DMS53 treated with DMSO at 0.1 percent for 48 hours (cell line): Measurements from ENCODE around the gene GAREM1.

Source experiments
- DNase-seq: peaks from one replicate; lab custom pipeline; 2025; ENCODE audit not compliant: unreplicated experiment; lab: John Stamatoyannopoulos, UW

The GAREM1 gene

DNA sequence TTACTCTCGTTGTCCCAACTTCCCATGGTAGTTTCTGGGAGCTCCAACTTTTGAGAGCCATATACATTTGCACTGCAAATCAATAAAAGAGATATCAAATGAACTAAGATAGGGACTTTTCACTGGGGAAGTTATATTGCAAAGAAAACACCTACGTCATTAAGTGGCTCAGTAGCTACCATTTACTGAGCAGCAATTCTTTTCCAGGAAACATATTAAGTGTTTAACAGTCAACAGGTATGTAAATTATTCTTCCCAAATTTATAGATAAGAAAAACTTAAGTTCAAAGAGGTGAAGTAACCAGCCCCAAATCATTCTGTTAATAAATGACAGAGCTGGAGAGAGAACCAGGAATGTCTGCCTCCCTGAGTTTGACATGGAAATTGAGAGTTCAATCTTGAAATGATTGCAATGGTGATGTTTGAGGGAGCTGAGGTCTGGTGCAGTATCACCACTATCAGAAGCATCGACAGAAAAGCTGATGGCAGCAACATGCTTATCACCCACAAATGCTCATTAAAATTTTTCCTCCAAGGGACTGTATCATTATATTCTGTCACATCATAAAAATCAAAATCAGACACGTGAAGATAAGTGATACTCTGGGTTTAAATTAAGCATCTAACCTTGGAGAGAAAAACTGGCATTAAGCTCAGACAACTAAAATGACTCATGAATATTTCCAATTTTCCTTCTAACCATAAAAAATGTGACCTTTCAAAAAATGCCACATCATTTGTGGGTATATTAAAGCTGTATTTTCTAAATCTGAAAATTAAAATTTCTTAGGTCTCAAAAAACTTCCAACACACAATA lies 43.4 kb downstream of the GAREM1 start:
- no peak for DNase-seq

DNA sequence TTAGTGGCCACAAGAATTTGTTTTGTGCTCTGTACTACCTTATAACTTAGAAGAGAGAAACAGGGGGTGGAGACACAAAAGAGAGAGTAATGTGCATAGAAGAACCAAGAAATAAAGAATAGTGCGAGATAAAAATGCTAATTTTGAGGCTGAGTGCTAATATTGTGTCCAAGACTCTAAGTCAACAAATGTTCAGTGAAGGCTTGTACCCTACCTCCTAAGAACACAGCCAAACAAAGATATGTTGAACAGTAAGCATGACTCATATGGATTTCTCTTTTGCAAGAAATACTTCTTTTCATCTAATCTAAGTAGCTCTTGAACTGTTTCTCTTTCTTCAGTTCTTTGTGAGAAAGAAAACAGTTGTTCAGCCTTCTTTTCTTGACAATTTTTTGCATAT lies 45.2 kb downstream of the GAREM1 start:
- DNase-seq: peak; percentile 5

DNA sequence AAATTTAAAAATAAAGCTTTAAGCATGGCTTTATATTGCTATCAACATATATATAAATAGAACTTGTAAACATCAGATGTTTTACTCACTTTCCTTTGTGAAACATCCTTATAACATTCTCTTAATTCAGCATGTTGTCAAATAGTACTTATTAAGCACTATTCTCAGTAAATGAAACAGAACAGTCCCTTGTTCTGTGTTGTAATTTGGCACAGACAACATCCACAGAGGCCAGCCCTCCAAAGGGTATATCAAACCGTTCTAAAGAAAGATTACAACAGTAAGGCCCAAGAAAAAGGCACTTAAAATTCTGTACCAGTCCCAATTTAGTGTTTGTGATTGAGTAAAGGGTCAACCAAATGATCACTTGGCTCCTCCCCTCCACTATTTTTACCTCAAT lies 46.0 kb downstream of the GAREM1 start:
- no peak for DNase-seq

DNA sequence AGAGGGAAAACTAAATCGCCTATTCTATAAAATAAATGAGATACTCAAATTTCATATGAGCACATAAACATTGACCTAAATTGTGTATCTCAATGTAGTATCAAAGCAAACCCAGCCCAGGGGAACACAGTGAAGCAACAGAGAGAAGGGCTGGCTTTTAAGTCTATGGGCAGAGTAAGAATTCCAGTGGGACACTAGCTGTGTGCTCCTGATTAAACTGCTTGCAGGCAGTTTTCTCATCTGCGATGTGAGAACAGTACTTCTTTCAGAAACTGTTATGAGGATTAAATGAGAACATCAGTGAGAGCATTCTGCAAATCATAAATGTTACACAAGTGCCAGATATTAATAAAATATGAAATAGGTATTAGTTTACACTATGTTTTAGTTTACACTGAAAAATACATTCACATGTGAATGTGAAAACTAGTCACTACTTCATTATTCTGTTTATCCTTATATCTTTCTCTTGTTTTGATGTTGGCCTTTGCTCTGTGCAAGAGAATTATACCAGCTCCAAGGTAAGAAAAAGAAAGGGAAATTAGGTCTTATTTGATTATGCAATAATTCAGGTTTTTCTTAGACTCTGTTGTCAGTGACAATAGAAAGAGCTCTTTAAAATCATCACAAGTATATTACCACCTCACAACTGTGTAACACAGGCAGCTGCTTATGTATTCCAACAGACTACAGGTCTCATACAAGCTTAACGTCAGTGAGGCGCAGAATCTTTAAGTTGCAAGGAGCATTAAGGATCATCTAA lies 47.5 kb downstream of the GAREM1 start:
- no peak for DNase-seq

DNA sequence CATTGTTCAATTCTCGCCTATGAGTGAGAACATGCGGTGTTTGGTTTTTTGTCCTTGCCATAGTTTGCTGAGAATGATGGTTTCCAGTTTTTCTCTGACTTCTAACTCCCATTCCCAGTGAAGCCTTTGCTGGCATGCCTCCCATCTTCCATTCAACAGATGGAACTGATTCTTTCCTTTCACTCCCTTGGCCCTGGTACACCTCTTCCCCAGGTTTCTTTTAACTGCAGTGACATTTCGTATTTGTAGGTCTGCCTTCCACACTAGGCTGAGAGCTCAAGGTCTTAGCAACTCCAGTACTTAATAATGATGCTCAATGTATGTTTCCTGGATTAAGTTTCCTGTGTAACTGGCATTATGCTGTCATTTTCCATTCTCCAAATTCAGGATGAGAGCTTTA lies 48.5 kb downstream of the GAREM1 start:
- no peak for DNase-seq

DNA sequence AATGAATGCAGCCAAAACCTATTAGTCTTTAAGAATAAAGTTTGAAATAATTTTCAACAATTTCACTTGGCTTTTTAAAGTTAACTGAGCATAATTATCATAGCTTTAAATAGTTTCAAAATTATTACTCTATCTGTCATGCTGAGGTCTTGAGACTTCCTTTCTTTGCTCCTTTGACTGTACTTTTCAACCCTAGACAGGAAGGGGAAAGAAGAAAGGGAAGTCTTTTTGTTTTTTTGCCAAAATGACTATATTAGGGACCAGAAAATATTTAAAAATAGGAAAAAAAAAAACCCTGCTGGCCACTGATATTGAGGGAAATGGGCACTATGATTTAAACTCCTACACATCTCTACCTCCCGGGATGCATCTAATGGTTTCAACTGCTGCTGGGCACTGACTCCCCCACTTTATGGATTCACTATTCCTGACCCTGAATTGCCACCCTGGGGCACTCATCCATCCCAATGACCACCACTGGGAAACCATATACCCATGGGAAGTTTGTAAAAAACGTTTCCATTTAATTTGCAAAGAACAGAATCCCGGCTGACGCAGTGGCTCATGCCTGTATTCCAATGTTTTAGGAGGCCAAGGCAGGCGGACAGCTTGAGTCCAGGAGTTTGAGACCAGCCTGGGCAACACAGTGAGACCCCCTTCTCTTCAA lies 50.5 kb downstream of the GAREM1 start:
- DNase-seq: no peak

DNA sequence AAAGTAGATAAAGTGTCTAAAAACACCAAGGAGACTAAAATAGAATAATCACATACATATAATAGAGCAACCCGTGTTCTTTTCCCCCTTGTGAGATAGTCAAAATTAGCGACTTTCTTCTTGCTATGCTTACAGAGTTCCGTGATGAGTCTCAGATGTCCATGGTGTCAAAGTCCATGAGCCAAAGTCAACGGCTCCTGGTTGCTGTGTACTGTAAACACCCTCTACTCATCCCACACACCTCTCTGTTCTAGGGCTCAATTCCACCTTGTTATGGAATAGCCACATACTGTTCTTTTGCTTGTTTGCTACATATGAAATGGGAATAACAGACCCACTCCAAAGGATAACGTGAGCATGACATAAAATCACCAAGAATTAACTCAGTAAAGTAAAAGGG lies 52.5 kb downstream of the GAREM1 start:
- no peak for DNase-seq

DNA sequence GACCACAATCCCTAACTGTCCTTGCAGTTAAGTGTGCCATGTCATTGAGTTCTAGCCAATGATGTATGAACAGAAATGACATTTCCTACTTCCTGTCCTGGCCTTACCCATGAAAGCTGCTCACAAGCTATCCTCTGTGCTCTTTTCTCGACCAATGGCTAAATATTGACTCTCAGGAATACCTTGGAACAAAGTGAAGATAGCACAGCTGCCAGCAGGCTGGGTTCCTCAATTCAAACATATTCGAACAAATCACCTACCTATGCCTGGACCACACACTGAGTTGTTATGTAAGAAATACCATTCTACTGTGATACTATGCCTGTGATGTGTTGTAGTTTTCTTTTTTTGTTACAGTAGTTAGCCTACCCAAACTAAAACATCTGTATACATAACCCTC lies 65.1 kb downstream of the GAREM1 start:
- no peak for DNase-seq

DNA sequence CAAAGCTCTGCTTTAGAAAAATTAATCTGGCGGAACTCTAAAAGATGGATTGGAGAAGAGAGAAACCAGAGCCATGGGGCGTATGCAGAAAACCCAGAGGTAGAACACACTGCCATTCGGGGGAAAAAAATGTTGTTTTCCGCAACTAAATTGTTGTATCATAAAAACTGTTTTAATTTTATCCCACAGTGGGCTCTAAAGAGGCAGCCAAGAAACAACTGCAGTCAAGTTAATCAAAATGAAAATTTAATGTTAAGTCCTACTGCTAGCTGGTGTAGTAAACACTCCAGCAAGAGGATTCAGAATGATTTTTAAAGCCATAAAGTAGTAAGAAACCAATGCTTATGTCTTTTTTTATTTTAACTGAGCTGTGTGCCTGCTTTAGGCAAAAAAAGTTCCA lies 69.1 kb downstream of the GAREM1 start:
- no peak for DNase-seq

DNA sequence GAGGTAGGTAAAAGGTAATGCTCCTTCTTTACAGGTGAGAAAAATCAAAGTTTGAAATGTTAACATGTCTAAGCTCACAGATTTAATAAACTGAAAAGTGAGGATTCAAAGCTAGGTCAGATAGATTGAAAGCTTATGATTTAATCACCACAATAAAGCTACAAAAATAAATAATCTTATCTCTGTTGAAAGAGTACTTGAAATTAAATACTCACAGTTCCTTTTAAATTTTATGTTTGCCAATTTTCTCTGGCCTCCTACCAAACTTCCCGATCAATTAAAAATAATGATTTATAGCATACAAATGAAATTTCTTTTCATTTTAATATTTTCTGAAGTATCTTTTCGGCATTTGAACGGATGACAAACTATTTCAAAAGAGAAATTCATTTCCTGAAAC lies 77.3 kb downstream of the GAREM1 start:
- no peak for DNase-seq

DNA sequence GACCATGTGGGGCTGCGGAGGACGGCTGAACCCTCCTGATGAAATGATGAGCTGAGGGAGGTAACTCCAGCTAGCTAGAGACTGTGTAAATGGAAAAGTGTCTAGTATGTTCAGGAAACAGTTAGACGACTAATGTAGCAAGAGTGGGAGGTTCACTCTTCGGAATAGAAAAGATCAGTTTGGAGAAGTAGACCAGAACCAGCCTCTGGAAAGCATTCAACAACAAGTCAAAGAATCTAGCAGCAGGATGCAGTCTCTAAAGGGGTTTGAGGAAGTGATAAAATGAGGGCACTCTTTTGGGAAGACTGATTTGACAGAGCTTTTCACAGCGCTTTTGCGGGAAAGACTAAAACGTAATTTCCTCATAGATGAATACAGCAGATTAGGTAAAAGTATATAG lies 79.6 kb downstream of the GAREM1 start:
- no peak for DNase-seq

DNA sequence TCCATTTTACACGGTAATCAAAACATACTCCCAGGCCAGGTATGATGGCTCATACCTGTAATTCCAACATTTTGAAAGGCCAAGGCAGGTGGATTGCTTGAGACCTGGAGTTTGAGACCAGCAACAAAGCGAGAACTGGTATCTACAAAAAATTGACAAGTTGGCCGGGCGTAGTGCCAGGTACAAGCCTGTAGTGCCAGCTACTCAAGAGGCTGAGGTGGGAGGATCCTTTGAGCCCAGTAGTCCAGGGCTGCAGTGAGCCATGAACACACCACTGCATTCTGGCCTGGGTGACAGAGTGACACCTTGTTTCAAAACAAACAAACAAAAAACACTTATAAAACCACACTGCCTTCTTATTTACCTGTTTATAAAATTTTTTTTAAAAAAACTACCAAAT lies 80.8 kb downstream of the GAREM1 start:
- peak; percentile 74 for DNase-seq

DNA sequence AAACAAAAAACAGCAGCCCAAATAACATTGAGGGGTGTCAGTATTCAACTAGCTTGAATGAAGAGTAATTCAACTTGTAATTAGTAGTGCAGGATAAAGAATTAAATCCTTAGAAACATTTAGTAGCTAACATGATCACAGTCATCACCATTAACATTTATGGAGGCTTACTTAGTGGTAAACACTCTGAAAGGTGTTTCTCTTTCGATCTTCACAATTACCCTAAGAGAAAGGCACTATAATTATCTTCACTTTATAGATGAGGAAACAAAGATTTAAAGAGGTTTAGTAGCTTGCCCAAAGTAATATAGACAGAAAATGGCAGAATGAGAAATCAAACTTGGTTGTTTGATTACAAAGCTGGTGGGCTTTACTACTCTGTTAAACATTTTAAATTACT lies 81.5 kb downstream of the GAREM1 start:
- DNase-seq: no peak

DNA sequence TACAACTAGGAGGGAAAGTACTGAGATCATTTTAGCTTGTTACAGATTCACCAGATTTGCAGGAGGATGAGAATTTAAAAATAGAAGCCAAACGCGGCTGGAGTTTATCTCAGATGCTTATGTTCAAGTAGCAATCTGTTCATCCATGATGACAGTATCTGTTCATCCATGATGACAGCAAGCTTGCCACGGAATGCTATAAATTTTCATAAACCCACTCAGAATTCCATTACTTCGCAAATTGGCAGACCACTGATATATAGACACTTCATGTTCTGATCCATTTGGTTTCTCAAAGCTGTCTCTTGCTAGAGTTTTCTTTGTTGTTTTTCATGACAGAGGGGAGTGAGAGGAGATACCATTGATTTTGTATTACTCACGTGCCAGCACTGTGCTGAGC lies 84.2 kb downstream of the GAREM1 start:
- DNase-seq: no peak

DNA sequence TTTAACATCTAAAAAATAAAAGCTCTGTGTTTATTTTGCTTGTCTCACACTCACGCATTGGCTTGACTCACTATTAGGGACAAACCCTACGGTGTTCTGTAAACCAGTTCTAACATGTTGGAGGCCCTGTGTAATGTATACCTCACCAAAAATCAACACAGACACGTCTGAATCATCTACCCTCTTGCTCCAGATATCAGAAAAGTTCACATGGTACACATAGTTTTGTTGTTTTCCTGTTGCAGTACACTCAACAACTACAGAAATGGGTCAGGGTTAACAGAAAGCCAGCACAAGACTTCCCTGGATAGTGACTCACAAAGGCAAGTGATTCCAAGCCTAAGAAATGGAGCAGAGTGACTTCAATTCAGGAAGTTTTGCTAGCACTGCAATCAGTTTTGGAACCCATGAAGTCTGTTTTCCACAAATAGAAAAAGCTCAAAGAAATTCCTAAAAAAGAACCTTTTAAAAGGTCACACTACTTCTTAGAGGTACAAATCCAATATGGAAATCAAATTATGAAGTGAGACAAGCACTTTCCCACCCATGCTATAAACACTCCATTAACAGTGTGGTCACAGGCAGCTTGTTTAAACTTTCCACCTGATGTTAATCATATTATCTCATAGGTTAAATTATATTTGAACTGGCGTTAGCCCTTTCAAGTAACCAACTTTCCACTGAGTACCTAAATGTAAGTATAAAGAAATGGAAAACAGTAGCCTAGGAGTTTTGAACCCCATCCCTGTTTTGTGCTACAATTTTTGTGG lies 87.4 kb downstream of the GAREM1 start:
- peak; percentile 71 for DNase-seq

DNA sequence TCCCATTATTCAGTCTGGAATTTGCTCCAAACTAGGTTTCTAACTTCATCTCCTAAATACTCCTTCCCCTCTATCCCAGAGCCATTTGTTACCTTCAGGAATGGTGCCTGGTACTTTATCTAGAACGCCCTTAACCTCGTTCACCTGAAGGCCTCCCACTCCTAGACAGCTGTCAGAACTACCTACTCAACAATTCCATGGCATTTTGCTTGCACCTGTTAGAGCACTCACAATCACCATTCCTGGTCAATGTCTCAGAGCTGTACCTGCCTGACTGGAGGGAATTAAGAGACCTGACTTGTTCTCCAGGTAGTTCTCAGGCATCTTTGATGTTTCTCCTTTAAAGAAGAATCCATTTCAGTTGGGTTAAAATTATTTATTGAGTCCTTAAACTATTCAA lies 88.9 kb downstream of the GAREM1 start:
- peak; percentile 57 for DNase-seq

DNA sequence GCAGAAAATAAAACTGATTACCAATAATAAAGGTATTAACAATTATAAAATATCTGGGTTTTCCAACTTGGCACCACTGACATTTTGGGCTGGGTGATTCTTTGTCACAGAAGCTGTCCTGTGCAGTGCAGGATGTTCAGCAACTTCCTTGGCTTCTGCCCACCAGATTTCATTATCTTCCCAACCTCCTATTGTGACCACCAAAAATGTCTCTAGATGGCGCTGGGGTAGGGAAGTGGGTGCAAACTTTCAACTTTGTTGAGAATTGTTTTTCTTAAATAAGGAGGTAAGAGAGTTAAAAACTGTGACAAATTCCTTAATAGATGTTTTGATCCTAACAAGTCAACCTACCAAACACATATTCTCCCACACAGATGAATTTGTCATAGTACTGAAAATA lies 90.1 kb downstream of the GAREM1 start:
- DNase-seq: no peak

DNA sequence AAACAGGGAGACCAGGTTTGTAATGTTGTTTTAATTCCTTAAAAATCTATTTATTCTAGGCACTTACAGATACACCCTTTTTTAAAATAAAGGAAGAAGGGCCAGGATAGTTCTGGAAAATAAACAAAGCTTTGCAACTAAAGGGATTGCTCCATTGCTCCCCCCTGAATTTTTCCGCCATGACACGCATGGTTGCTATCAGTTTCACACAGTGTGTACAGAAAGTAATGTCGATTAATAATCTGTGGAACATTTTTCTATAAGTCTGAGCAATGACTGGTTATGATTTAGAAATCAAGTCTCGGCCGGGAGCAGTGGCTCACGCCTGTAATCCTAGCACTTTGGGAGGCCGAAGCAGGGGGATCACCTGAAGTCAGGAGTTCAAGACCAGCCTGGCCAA lies 90.8 kb downstream of the GAREM1 start:
- no peak for DNase-seq

DNA sequence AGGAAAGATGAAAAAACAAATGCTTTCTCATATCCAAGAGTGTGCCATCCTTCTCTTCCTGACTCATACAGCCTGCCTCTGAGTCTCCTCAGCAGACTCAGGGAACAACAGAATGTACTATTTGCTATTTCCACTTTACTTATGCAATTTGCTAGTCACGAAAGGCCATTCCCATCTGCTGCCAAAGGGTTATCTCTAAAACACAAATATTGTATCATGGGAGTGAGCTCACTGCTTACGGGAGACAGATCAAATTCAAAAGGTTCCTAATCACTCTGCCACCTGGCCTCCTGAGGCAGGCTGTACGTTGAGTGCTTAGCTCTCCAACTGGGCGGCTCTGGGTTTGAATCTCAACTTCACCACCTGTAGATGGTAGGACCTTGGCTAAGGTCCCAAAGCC lies 92.0 kb downstream of the GAREM1 start:
- DNase-seq: peak; percentile 91

DNA sequence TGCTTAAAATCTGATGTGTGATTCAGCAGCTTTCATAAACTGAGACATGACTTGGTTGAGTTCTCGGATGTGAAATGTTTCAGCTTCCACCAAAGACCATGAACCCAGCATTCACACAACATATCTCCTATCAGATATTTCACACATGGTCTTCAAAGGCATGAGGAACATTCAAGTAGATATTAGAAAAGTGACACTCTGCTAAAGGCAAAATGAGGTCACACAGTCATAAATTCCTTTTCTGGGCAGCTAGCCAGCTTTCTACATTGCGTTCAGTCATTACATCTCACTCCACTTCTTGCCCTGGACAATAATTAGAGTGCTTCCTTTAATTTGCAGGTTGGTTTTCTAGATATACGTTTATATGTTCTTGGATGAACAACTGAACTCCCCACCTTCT lies 96.7 kb downstream of the GAREM1 start:
- peak; percentile 90 for DNase-seq

DNA sequence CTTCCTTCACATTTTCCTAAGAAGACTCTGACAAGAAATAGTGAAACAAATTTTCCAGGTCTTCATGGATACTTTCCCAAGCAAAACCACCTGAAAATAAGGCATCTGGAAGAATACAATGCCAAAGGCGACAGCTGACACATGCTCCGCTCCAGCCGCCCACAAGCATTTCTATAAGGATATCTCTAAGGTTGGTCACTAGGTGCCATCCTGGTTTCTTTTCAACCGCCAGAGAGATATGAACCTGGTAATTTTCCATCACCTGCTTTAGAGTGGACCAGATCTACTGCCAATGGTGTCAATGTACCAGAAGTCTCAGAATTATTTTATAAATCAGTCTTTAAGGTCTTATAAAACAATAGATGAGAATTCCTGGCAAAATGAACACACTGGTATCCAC lies 97.2 kb downstream of the GAREM1 start:
- DNase-seq: no peak
